ENCODE measurements around the gene FGD5.

FGD5 gene

DNA sequence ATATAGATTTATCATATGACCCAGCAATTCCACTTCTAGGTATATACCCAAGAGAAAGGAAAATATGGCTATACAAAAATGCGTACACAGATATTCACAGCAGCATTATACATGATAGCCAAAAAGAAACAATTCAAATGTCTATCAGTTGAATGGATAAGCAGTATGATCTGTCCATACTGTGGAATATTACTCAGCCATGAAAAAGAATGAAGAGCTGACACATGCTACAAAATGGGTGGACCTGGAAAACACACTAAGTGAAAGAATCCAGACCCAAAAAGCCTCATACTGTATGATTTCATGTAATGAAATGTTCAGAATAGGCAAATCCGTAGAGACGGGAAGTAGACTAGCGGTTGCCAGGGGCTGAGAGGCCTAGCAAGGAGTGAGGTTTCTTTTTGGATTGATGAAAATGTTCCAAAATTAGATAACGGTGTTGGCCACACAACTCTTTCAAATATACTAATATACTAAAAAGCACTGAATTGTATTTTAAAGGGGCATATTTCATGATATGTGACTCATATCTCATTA, 33.4 kb downstream of the FGD5 start:
- no peak overlapping the region for H3K4me3 ChIP-seq (ENCODE audit: low read length in 2 of 2)
- WGBS, 2 donors (ENCODE audit: extremely low coverage in 2 of 2, insufficient read length in 2 of 2, insufficient replicate concordance in 1 of 2), result no CpG with 5 or more reads among the region's 5 CpGs
- no peak overlapping the region for H2BK15ac ChIP-seq (ENCODE audit: low read length)
- peaks cover 0 to 8% of the 10 kb centered on the region in 2 donors for H3K4me1 ChIP-seq (ENCODE audit: control insufficient read depth in 2 of 2, insufficient read depth in 1 of 2, low read depth in 1 of 2, low read length in 2 of 2)
- H3K4ac ChIP-seq (ENCODE audit: low read length), result no peak overlapping the region
- no peaks in the 10 kb centered on the region for H3K9me3 ChIP-seq (replicated peaks in 1 of 2; ENCODE audit: control insufficient read depth in 2 of 2, insufficient read depth in 1 of 2, low read depth in 1 of 2, low read length in 2 of 2)
- no peak overlapping the region for H3K18ac ChIP-seq (ENCODE audit: low read length)
- H3K9ac ChIP-seq (ENCODE audit: low read depth, low read length, poor library complexity), result no peak overlapping the region
- no peak overlapping the region for H2BK5ac ChIP-seq (ENCODE audit: low read length)
- no peak overlapping the region for H2AFZ ChIP-seq (ENCODE audit: low read length)
- no peak overlapping the region for H4K8ac ChIP-seq (ENCODE audit: low read depth, low read length)
- H3K27ac ChIP-seq (replicated peaks; ENCODE audit: low read length), result no peak overlapping the region
- H2BK120ac ChIP-seq (ENCODE audit: low read depth, low read length), result no peak overlapping the region
- H3K14ac ChIP-seq (ENCODE audit: low read length), result no peak overlapping the region
- H3K79me1 ChIP-seq (ENCODE audit: low read depth, low read length), result no peaks in the 10 kb centered on the region
- H4K91ac ChIP-seq (ENCODE audit: low read depth, low read length, poor library complexity), result no peak overlapping the region
- peaks cover 0 to 23% (median 0%) of the 10 kb centered on the region in 3 experiments for H3K27me3 ChIP-seq (ENCODE audit: control insufficient read depth in 3 of 3, insufficient read depth in 3 of 3, low read depth in 1 of 3, low read length in 3 of 3)
- no peaks in the 10 kb centered on the region for H3K36me3 ChIP-seq (replicated peaks in 1 of 2; ENCODE audit: control insufficient read depth in 2 of 2, insufficient read depth in 2 of 2, low read length in 2 of 2)
- no peak overlapping the region for H3K4me2 ChIP-seq (ENCODE audit: insufficient read depth, low read length, poor library complexity, severe bottlenecking)
- no peak overlapping the region for H2BK12ac ChIP-seq (ENCODE audit: low read length)
- H3K23ac ChIP-seq (ENCODE audit: low read depth, low read length, poor library complexity), result no peak overlapping the region
- H2AK5ac ChIP-seq (ENCODE audit: low read depth, low read length), result no peak overlapping the region
- DNase-seq (ENCODE audit: low spot score), result no peak

- H2BK15ac ChIP-seq (ENCODE audit: low read length), result no peak overlapping the region
- H4K91ac ChIP-seq (ENCODE audit: low read depth, low read length, poor library complexity), result no peak overlapping the region
- no peak overlapping the region for H4K8ac ChIP-seq (ENCODE audit: low read depth, low read length)
- H2BK5ac ChIP-seq (ENCODE audit: low read length), result no peak overlapping the region
- no peak overlapping the region for H3K23ac ChIP-seq (ENCODE audit: low read depth, low read length, poor library complexity)
- H3K9me3 ChIP-seq (replicated peaks in 1 of 2; ENCODE audit: control insufficient read depth in 2 of 2, insufficient read depth in 1 of 2, low read depth in 1 of 2, low read length in 2 of 2), result no peaks in the 10 kb centered on the region
- no peaks in the 10 kb centered on the region for H3K36me3 ChIP-seq (replicated peaks in 1 of 2; ENCODE audit: control insufficient read depth in 2 of 2, insufficient read depth in 2 of 2, low read length in 2 of 2)
- no peak overlapping the region for H3K9ac ChIP-seq (ENCODE audit: low read depth, low read length, poor library complexity)
- no peak overlapping the region for H3K4me3 ChIP-seq (ENCODE audit: low read length in 2 of 2)
- no peak overlapping the region for H2AFZ ChIP-seq (ENCODE audit: low read length)
- H3K79me1 ChIP-seq (ENCODE audit: low read depth, low read length), result no peaks in the 10 kb centered on the region
- H2AK5ac ChIP-seq (ENCODE audit: low read depth, low read length), result no peak overlapping the region
- no peak overlapping the region for H3K18ac ChIP-seq (ENCODE audit: low read length)
- no CpG with 5 or more reads among the region's 10 CpGs for WGBS, 2 donors (ENCODE audit: extremely low coverage in 2 of 2, insufficient read length in 2 of 2, insufficient replicate concordance in 1 of 2)
- peaks cover 0 to 18% (median 0%) of the 10 kb centered on the region in 3 experiments for H3K27me3 ChIP-seq (ENCODE audit: control insufficient read depth in 3 of 3, insufficient read depth in 3 of 3, low read depth in 1 of 3, low read length in 3 of 3)
- H2BK120ac ChIP-seq (ENCODE audit: low read depth, low read length), result no peak overlapping the region
- peaks cover 0 to 8% of the 10 kb centered on the region in 2 donors for H3K4me1 ChIP-seq (ENCODE audit: control insufficient read depth in 2 of 2, insufficient read depth in 1 of 2, low read depth in 1 of 2, low read length in 2 of 2)
- DNase-seq (ENCODE audit: low spot score), result no peak
- H3K14ac ChIP-seq (ENCODE audit: low read length), result no peak overlapping the region
- no peak overlapping the region for H3K4ac ChIP-seq (ENCODE audit: low read length)
- H2BK12ac ChIP-seq (ENCODE audit: low read length), result no peak overlapping the region
- no peak overlapping the region for H3K4me2 ChIP-seq (ENCODE audit: insufficient read depth, low read length, poor library complexity, severe bottlenecking)
- no peak overlapping the region for H3K27ac ChIP-seq (replicated peaks; ENCODE audit: low read length)
Measured at GRCh38 chr3:14852717-14853116, 34.0 kb downstream of the FGD5 start.

DNA sequence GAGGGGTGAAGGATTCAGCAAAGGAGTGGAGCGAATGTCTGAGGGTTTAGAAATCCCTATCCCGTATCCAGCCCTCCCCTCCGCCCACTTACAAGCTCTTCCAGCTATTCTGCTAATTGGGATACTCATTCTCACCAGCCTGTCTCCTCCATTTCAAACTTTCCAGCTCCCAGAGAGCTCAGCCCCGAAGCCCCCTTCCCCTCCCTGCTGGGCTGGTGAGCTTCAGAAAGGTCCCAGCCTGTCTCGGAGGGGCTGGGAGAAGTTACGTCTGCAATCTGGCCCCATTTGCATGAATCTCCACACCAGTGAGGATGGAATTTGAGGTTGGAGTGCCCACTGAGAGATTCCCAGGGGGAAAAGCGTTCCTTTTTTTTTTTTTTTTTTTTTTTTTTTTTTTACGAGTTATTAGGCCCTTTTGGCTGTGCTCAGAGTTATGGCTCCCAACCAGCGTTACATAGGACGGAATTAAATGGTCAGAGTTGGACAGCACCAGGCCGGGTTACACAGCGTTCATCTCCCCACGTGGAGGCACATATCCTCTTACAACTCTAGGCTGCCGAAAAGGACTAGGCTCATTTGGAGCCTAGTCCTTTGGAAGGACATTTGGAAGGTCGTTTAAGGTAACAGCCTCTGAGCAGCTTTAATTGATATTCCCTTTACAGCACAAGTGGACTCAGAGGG, 34.6 kb downstream of the FGD5 start:
- Histone ChIP-seq H3K4me2 (ENCODE audit: insufficient read depth, low read length, poor library complexity, severe bottlenecking) (no peak overlapping the region), H3K79me1 (ENCODE audit: low read depth, low read length) (no peaks in the 10 kb centered on the region), H4K91ac (ENCODE audit: low read depth, low read length, poor library complexity) (no peak overlapping the region), H3K9ac (ENCODE audit: low read depth, low read length, poor library complexity) (no peak overlapping the region), H3K14ac (ENCODE audit: low read length) (no peak overlapping the region), H2BK12ac (ENCODE audit: low read length) (no peak overlapping the region), H3K18ac (ENCODE audit: low read length) (no peak overlapping the region), H3K4ac (ENCODE audit: low read length) (no peak overlapping the region), H2BK120ac (ENCODE audit: low read depth, low read length) (no peak overlapping the region), H3K27ac (replicated peaks; ENCODE audit: low read length) (no peak overlapping the region), H2AK5ac (ENCODE audit: low read depth, low read length) (no peak overlapping the region), H3K4me1 (ENCODE audit: control insufficient read depth in 2 of 2, insufficient read depth in 1 of 2, low read depth in 1 of 2, low read length in 2 of 2) (peaks cover 0 to 3% of the 10 kb centered on the region in 2 donors), H4K8ac (ENCODE audit: low read depth, low read length) (no peak overlapping the region), H3K4me3 (ENCODE audit: low read length in 2 of 2) (no peak overlapping the region), H3K36me3 (replicated peaks in 1 of 2; ENCODE audit: control insufficient read depth in 2 of 2, insufficient read depth in 2 of 2, low read length in 2 of 2) (no peaks in the 10 kb centered on the region), H3K23ac (ENCODE audit: low read depth, low read length, poor library complexity) (no peak overlapping the region), H2BK5ac (ENCODE audit: low read length) (no peak overlapping the region), H2AFZ (ENCODE audit: low read length) (no peak overlapping the region), H3K9me3 (replicated peaks in 1 of 2; ENCODE audit: control insufficient read depth in 2 of 2, insufficient read depth in 1 of 2, low read depth in 1 of 2, low read length in 2 of 2) (no peaks in the 10 kb centered on the region), H3K27me3 (ENCODE audit: control insufficient read depth in 3 of 3, insufficient read depth in 3 of 3, low read depth in 1 of 3, low read length in 3 of 3) (peaks cover 0 to 18% (median 0%) of the 10 kb centered on the region in 3 experiments), H2BK15ac (ENCODE audit: low read length) (no peak overlapping the region)
- no peak for DNase-seq (ENCODE audit: low spot score)
- WGBS, 2 donors (ENCODE audit: extremely low coverage in 2 of 2, insufficient read length in 2 of 2, insufficient replicate concordance in 1 of 2), result no CpG with 5 or more reads among the region's 15 CpGs

DNA sequence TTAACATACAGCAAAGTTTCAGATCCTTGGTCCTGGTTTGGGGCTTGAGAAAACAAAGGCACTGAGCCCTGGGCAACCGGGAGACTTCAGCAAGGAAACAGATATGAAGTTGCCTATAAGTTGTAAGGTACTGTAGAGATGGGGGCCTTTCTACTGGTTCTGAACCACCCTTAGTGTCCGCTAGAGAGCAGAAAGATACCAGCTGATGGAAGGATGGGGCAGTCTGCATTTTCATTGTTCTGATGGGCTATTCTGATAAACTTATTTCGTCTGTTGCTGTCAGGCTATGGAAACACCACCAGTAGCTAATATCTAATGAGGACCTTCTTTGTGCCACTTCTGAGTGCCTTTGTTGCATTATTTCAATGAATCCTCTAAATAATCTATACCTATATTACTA, 38.7 kb downstream of the FGD5 start:
- H3K18ac ChIP-seq (ENCODE audit: low read length), result no peak overlapping the region
- no peak overlapping the region for H3K14ac ChIP-seq (ENCODE audit: low read length)
- no peak overlapping the region for H3K4me3 ChIP-seq (ENCODE audit: low read length in 2 of 2)
- peaks cover 0 to 3% of the 10 kb centered on the region in 2 donors for H3K4me1 ChIP-seq (ENCODE audit: control insufficient read depth in 2 of 2, insufficient read depth in 1 of 2, low read depth in 1 of 2, low read length in 2 of 2)
- H2AFZ ChIP-seq (ENCODE audit: low read length), result no peak overlapping the region
- no CpG with 5 or more reads among the region's 3 CpGs for WGBS, 2 donors (ENCODE audit: extremely low coverage in 2 of 2, insufficient read length in 2 of 2, insufficient replicate concordance in 1 of 2)
- H3K79me1 ChIP-seq (ENCODE audit: low read depth, low read length), result no peaks in the 10 kb centered on the region
- no peaks in the 10 kb centered on the region for H3K9me3 ChIP-seq (replicated peaks in 1 of 2; ENCODE audit: control insufficient read depth in 2 of 2, insufficient read depth in 1 of 2, low read depth in 1 of 2, low read length in 2 of 2)
- no peak overlapping the region for H2AK5ac ChIP-seq (ENCODE audit: low read depth, low read length)
- peaks cover 0 to 20% (median 0%) of the 10 kb centered on the region in 3 experiments for H3K27me3 ChIP-seq (ENCODE audit: control insufficient read depth in 3 of 3, insufficient read depth in 3 of 3, low read depth in 1 of 3, low read length in 3 of 3)
- no peak overlapping the region for H4K8ac ChIP-seq (ENCODE audit: low read depth, low read length)
- no peak overlapping the region for H3K4me2 ChIP-seq (ENCODE audit: insufficient read depth, low read length, poor library complexity, severe bottlenecking)
- H2BK5ac ChIP-seq (ENCODE audit: low read length), result no peak overlapping the region
- H4K91ac ChIP-seq (ENCODE audit: low read depth, low read length, poor library complexity), result no peak overlapping the region
- no peak overlapping the region for H3K23ac ChIP-seq (ENCODE audit: low read depth, low read length, poor library complexity)
- no peak for DNase-seq (ENCODE audit: low spot score)
- H2BK120ac ChIP-seq (ENCODE audit: low read depth, low read length), result no peak overlapping the region
- H3K36me3 ChIP-seq (replicated peaks in 1 of 2; ENCODE audit: control insufficient read depth in 2 of 2, insufficient read depth in 2 of 2, low read length in 2 of 2), result no peaks in the 10 kb centered on the region
- no peak overlapping the region for H2BK12ac ChIP-seq (ENCODE audit: low read length)
- H2BK15ac ChIP-seq (ENCODE audit: low read length), result no peak overlapping the region
- no peak overlapping the region for H3K4ac ChIP-seq (ENCODE audit: low read length)
- H3K27ac ChIP-seq (replicated peaks; ENCODE audit: low read length), result no peak overlapping the region
- no peak overlapping the region for H3K9ac ChIP-seq (ENCODE audit: low read depth, low read length, poor library complexity)

Data from neuronal stem cell (in vitro differentiated cells).